GM21390 (cell line): ENCODE results near the gene CTIF.

Experiments used
- ATAC-seq: cut with Tn5 transposase; IDR thresholded peaks from one replicate; pipeline ENCODE4 v1.9.1; 2021; ENCODE audit not compliant: unreplicated experiment

Gene CTIF

DNA sequence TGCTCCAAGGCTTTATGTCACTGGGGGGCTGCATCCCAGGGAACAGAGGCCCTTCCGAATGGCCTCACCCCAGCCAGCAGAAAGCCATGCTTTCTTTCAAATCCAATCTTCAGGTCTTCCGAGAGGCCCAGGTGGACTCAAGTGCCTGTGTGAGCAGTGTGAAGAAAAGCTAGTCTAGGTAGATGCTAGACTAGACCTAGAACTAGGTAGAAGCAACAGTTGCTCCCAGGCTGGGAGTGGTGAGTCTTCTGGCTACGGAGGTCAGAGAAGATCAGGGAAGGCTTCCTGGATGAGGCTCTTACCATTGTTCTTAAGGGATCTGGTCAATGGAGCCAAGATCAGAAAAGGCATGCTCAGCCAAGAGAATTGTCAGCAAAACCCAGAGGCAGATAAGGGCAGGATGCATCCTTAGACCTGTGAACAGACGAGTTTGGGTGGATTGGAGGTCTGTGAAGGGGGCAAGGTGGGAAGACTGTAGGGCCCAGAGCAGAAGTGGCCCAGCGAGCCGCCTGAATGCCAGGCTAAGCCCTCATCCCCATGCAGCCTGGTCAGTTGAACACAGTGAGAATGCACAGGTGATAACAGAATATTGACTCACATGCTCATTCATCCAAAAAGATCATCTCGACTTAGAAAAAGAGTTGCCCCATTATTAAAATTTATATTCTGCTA, 301.1 kb downstream of the CTIF start:
- ATAC-seq: no peak

DNA sequence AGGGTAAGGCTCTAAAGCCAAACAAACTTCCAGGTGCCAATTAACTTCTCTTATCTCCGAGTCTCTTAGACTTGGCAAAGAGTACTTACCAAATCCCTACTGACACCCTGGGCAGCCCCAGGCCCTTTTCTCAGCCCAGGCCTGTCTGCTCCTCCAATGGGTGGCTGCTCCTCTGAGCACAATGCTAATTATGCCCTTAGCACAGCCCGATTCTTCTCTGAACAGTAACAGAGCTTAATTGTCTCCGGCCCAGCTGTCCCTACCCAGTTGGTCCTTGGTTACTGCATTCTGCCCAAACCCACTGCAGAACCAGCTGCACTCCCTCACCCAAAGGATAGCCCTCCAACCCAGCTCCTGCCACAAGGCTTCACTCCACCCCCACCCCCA, 301.7 kb downstream of the CTIF start:
- no peak for ATAC-seq

- ATAC-seq: no peak
Measured at GRCh38 chr18:48841381-48842258, 302.8 kb downstream of the CTIF start.

DNA sequence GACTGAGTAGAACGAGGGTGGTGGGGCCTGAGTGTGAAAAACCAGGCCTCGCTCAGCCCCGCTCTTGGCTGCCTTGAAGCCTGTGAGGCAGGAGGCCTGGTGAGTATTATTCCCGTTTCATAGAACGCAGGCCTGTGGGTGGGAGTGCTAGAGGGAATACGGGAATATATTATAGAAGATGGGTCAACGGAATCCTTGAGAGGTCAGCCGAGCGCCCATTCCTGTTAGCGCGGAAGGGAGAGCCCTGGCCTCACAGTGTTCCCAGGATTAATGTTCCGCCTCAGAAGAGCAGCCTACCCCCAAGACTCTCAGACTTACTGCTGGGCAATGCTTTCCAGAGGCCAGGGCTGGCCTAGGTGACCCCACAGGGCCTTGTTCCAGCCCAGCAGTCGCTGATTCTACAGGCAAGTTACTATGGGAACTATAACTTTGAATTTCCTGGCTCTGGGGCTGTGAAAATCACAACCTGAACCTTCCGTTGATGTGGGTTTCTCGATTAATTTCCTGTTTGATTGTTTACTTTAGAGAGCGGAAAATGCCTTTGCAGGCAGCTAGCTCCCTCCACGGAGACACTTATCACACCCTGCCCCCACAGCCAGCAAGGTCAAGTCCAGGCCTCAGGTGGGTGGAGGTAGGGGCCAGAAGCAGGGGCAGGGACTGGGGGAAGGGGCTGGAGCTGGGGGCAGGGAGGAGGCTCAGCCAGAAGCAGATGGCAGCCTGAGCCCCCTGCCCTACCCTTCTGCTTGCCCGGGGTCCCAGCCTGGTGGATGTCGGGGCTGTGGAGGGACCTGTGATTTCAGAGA, 303.6 kb downstream of the CTIF start:
- ATAC-seq: no peak

GRCh38 chr18:48843162-48843561, 304.3 kb downstream of the CTIF start:
- no peak for ATAC-seq

DNA sequence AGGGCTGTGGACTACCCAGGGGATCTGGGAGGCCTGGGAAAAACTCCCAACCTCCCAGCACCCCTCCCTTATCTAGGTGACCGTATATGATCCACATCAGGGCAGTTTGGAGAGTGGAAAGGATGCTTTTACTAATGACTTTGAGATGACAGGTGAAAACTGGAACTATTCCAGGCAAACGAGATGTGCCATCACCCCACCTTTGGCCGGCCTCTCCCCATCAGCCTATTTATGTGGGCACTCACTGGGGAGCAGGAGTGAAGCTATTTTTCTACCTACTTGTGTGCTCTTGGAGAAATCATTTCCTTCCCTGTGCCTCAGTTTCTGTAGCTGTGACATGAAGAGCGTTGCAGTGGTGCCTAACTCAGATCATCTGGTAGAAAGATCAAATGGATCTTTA, 304.8 kb downstream of the CTIF start:
- ATAC-seq: no peak

DNA sequence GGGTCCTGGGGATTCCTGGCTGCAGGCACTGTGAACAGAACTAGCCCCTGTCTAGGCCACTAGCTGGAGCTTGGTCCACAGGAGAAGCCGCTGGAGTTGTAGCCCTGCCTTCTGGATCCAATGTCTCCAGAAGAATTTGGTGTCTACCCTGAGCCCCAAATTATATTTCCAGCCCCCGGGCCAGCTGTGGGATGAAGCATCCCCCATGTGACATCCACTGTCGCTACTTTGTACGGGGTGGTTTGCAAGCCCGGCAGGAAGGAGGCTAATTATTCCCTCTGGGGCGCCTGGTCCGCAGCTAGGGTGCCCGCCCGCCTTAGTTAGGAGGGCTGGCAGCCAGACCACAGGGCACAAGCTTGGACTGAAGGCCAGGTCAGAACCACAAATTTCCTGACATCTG, 305.4 kb downstream of the CTIF start:
- ATAC-seq: no peak

GRCh38 chr18:48845174-48845573, 306.3 kb downstream of the CTIF start:
- ATAC-seq: no peak

- ATAC-seq: no peak
Measured at GRCh38 chr18:48846423-48846932, 307.6 kb downstream of the CTIF start.

GRCh38 chr18:48847807-48848486, 309.1 kb downstream of the CTIF start:
- ATAC-seq: no peak

DNA sequence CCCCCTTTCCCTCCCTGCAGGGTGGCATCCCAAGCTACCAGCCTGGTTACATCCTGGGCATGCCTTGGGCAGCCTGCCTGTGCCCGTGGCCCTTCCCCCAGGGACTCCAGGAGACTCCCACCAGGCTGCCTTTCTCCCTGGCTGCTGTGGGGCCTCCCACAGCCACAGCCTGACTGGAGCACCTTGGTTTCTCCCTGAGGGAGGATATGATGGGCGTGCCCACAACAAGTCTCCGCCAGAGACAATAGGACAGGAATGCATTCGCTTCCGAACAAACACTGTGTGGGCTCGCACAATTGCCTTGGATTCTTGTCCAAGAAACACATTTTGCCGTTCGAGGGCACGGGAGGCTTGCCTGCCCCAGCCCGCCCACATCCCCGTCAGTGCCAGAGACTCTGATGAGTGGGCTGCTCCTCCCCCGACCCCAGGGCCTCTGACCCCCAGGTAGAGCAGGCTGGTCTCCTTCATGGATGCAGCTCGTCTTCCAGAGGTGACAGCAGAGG, 309.9 kb downstream of the CTIF start:
- ATAC-seq: no peak

DNA sequence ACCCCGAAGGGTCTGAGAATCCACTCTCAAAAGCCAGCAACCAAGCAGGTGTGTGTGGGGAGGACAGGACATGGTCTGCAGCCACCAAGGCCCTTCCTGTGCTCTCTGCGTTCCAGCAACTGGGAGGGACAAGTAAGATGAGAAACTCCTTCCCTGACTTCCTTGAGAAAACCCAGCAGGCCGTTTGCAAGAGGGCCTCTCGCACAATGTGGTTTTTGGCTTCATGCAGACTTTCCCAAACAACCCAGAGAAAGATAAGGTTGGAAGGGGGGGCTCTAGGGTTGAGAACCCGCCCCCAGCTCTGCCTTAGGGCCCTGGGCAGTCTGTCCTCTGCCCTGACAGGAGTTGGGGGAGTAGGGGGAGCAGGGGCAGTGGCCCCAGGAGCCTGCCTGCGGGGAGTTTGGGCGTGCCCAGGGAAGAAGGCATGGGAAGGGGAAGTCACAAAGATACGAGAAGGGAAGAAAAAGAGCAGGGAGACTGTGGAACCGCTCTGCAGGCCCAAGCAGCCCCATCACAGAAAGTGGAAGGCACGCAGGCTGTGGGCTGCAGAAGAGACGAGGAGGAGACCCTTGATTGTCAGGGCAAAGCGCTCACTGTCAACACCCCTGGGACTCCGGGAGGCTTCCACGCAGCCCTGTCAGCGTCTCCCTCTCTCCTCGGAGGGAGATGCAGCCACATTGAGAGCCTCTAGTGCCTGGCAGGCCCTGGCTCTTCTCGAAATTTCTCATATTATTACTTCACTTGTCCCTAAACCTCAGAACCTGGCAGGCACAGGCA, 312.2 kb downstream of the CTIF start:
- no peak for ATAC-seq

DNA sequence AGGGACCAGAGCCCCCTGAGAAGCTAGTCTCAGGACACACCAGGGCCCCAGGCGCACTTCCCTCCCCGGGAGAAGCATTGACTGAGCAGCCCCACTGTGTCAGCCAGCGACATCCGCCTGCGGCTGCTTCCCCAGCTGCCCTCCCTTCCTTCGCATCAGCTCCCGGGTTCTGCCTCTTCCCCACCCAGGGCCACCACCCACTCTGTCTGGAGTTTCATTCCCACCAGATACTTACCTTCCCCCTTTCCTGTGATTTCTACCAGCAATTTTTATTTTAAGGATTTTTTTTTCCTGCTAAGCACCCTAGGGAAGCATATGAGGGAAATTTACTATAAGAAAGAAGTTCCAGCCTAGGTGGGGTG, 312.7 kb downstream of the CTIF start:
- no peak for ATAC-seq

DNA sequence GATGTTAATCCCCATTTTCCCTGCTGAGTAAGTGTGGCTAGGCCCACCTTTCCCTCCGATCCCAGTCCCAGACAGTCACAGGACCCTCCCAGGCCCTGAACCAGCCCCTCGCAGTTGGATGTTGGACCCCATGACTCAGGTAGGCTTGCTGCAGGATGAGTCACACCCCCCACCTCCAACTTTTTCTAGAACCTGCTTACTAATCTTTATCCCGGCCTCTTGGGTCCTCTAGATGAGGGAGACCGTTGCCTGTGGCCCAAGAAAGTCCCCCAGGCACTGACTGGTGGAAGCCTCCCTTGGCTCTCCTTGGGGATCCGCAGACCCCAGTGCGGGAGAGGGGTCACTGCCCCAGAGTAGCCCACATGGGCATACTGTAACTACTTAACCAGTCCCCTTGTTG, 313.5 kb downstream of the CTIF start:
- no peak for ATAC-seq

GRCh38 chr18:48852794-48853193, 314.0 kb downstream of the CTIF start:
- ATAC-seq: no peak

- no peak for ATAC-seq
Measured at GRCh38 chr18:48853588-48853987, 314.8 kb downstream of the CTIF start.

DNA sequence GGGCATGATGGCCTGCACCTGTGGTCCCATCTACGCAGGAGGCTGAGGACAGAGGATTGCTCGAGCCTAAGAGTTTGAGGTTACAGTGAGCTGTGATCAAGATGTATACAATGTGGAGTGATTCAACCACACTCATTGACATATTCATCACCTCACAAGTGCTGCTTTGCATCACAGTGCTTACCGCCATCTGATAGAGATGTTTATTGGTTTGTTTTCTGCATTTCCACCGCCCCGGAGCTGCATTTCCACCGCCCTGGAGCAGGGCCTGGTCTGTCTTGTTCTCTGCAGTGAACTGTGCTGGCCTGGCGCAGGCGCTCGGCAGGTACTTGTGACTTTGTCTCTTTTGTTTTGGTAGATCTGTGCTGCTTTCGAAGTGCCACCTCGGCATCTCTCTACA, 315.9 kb downstream of the CTIF start:
- no peak for ATAC-seq

DNA sequence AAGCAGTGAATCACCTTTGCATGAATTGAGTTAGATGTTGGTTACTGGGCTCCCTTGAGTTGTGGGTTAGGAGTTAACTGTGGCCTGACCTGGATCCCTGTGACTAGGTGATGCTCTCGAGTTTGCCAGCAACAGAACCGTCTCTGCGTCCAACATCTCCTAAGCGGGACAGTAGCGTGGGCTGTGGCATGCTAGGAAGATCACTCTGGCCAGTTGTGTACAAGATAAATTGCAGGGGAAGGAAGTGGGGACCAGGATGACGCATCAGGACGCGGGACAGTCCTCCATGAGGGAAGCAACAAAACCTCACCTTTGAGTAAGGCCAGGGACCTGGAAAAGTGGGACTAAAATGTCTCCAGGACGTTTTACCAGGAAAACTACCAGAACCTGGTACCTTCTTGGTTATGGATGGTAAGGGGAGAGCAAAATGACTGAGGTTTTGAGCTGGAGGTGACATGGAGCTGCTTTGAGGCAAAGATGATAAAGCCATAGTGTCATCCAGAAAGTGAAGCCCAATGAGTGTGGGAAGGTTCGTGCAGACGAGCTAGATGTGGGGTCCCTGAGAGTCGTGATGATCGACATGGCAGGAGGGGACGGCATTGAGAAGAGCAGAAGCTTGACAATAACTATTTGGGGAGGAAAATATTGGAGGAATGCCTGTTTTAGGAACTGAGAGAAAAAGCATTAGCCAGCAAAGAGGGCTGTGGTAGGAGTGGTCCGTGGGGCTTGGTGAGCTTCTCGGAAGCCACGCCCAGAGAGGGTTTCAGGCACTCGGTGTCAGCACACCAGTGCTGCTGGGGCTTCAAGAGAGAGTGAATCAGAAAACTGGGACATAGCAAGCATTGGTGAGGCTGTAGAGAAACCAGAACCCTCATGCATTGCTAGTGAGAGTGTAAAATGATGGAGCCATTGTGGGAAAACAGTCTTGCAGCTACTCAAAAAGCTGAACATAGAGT, 316.9 kb downstream of the CTIF start:
- no peak for ATAC-seq
